OCI-LY7 (cell line): ENCODE results near the gene C2CD3. TPM values are rescaled to one million over a fixed set of nuclear protein-coding genes. Genes with fewer than 3 reads are reported as not detected.
A peak's percentile ranks its signal among the peaks of the same experiment; 100 is the strongest.

Source experiments
- BruUV-seq: library from RNA; stranded (reverse); fragments of 400-500 nt; replicated peaks from 2 replicates; lab custom pipeline; 2021; lab: Mats Ljungman, UMichigan
- CTCF ChIA-PET: fragments of 300-600 bp; sonication (Branson Sonifier 250); formaldehyde crosslinking; loops from one replicate; lab custom pipeline; 2022; ENCODE audit warnings: antibody characterized with exemption; ENCODE audit not compliant: unreplicated experiment; lab: Charles Lee
- POLR2A ChIA-PET: fragments of 300-600 bp; sonication (Branson Sonifier 250); formaldehyde crosslinking; loops from one replicate; lab custom pipeline; 2022; ENCODE audit warnings: antibody characterized with exemption; lab: Charles Lee
- DNase-seq: peaks from one replicate; pipeline ENCODE4 v3.0.0-alpha.2; 2015; ENCODE audit warnings: low spot score
- H2AFZ ChIP-seq: fragments of 200-600 bp; sonication (generic), shearing (Covaris generic); 2 replicates; pipeline ENCODE4 v1.6.1; 2014; ENCODE audit warnings: mild to moderate bottlenecking, antibody characterized with exemption, low read length, moderate library complexity
- H3K27ac ChIP-seq: fragments of 200-600 bp; sonication (generic); 2 replicates; pipeline ENCODE4 v1.5.1; 2014; ENCODE audit warnings: mixed run types, low read depth, mild to moderate bottlenecking, moderate library complexity, low read length, inconsistent platforms; ENCODE audit not compliant: poor library complexity, severe bottlenecking
- H3K36me3 ChIP-seq: fragments of 200-600 bp; sonication (generic); 2 replicates; pipeline ENCODE4 v1.6.1; 2014; ENCODE audit warnings: mild to moderate bottlenecking, antibody characterized with exemption, low read length, moderate library complexity, mixed read lengths; ENCODE audit not compliant: insufficient read depth
- H3K4me1 ChIP-seq: fragments of 200-600 bp; sonication (generic); 2 replicates; pipeline ENCODE4 v1.5.1; 2014; ENCODE audit warnings: mild to moderate bottlenecking, low read length; ENCODE audit not compliant: insufficient read depth, poor library complexity, severe bottlenecking
- H3K4me2 ChIP-seq: fragments of 200-600 bp; sonication (generic); 2 replicates; pipeline ENCODE4 v1.6.1; 2014; ENCODE audit warnings: mild to moderate bottlenecking, low read length
- H3K4me3 ChIP-seq: fragments of 200-600 bp; sonication (generic); 2 replicates; pipeline ENCODE4 v1.5.1; 2014; ENCODE audit warnings: mild to moderate bottlenecking, low read depth, low read length; ENCODE audit not compliant: poor library complexity, severe bottlenecking
- H3K79me2 ChIP-seq: fragments of 200-600 bp; sonication (generic); 2 replicates; pipeline ENCODE4 v1.6.1; 2016; ENCODE audit warnings: low read depth, mild to moderate bottlenecking, low read length, moderate library complexity, mixed read lengths; ENCODE audit not compliant: insufficient read depth
- H3K9me2 ChIP-seq: fragments of 200-600 bp; sonication (generic); 2 replicates; pipeline ENCODE4 v1.6.1; 2016; ENCODE audit warnings: mild to moderate bottlenecking, low read length, mixed read lengths; ENCODE audit not compliant: insufficient read depth
- H3K9me3 ChIP-seq: fragments of 200-600 bp; sonication (generic); 2 replicates; pipeline ENCODE4 v1.6.1; 2014; ENCODE audit warnings: mild to moderate bottlenecking, mixed run types, low read length, mixed read lengths
- H4K20me1 ChIP-seq: fragments of 200-600 bp; sonication (generic); 2 replicates; pipeline ENCODE4 v1.6.1; 2014; ENCODE audit warnings: mild to moderate bottlenecking, antibody characterized with exemption, low read length, moderate library complexity, mixed read lengths; ENCODE audit not compliant: insufficient read depth
- CTCF ChIP-seq: fragments of 200-600 bp; sonication (generic); conservative IDR thresholded peaks from 2 replicates; pipeline ENCODE4 v1.5.1; 2014; ENCODE audit warnings: mild to moderate bottlenecking, antibody characterized with exemption, low read length, moderate library complexity, mixed read lengths
- EZH2phosphoT487 ChIP-seq: fragments of 200-600 bp; sonication (generic); IDR thresholded peaks from 2 replicates; pipeline ENCODE4 v1.6.1; 2018; ENCODE audit warnings: low read depth, borderline replicate concordance, mild to moderate bottlenecking, mixed run types, antibody characterized with exemption, low read length, moderate library complexity, mixed read lengths
- intact Hi-C: fragments of 100-400 bp; cut with micrococcal nuclease; formaldehyde crosslinking; loops from one replicate; pipeline ENCODE4 v1.10.0; 2022; ENCODE audit not compliant: unreplicated experiment
- total RNA-seq, 2 experiments: library from RNA; depleted of rRNA in 1 of 2; stranded (reverse); fragments of >200 nt in 1 of 2; shearing (Covaris generic) in 1 of 2; gene quantifications; 2 replicates each; pipeline ENCODE4 v1.2.3, GENCODE V29; 2014 to 2022

Gene C2CD3
- total RNA-seq, 2 experiments from 2014 or later, result 29.2 to 32.1 TPM

GRCh38 chr11:74005721-74006517 is 164.9 kb downstream of the C2CD3 start:
- H3K27ac ChIP-seq, result no peak overlapping the region
- no peak overlapping the region for H3K4me2 ChIP-seq
- H3K79me2 ChIP-seq, result no peaks in the 10 kb centered on the region
- no peaks in the 10 kb centered on the region for H4K20me1 ChIP-seq
- no peaks in the 10 kb centered on the region for H3K9me2 ChIP-seq
- no TSS peak for BruUV-seq
- TF ChIP-seq CTCF (no peak), EZH2phosphoT487 (no peak)
- H2AFZ ChIP-seq, result no peak overlapping the region
- no peak overlapping the region for H3K4me3 ChIP-seq
- no peaks in the 10 kb centered on the region for H3K36me3 ChIP-seq
- POLR2A ChIA-PET, result no interaction called here
- H3K9me3 ChIP-seq, result no peaks in the 10 kb centered on the region
- intact Hi-C loops, result no loop called here
- CTCF ChIA-PET, result no interaction called here
- no peak for DNase-seq
- peaks cover 26% of the 10 kb centered on the region for H3K4me1 ChIP-seq

- Histone ChIP-seq H3K4me1 (peaks cover 25% of the 10 kb centered on the region), H3K4me3 (no peak overlapping the region), H3K4me2 (no peak overlapping the region), H3K36me3 (no peaks in the 10 kb centered on the region), H3K79me2 (no peaks in the 10 kb centered on the region), H3K9me2 (no peaks in the 10 kb centered on the region), H4K20me1 (no peaks in the 10 kb centered on the region), H2AFZ (no peak overlapping the region), H3K9me3 (no peaks in the 10 kb centered on the region), H3K27ac (no peak overlapping the region)
- ChIA-PET CTCF (interaction anchor here (1.0 kb wide), 1 partner anchor 16 kb away, joined by 3 read pairs; no protein-coding TSS in a partner anchor), POLR2A (interaction anchor here (0.7 kb wide), 1 partner anchor 11 kb away, joined by 3 read pairs; no protein-coding TSS in a partner anchor)
- 0 out of 2 replicates have a peak, but pooled peaks have one; percentile 17 for TF ChIP-seq CTCF
- no peak for TF ChIP-seq EZH2phosphoT487
- peak; percentile 44 for DNase-seq
- intact Hi-C loops, result no loop called here
- BruUV-seq, result no TSS peak
Observed at GRCh38 chr11:74004759-74005615, 165.8 kb downstream of the C2CD3 start.
